Stimulated activated CD4-positive, alpha-beta T cell treated with anti-CD3 and anti-CD28 coated beads, TNF-alpha, amount 100 ng/mL, for 24 hours (primary cell): ENCODE results near the gene ERCC2.
"Not testable (repeated sequence)": the region's sequence is repeated elsewhere in the genome, so short reads cannot be mapped to it uniquely, and the experiment has no call there.

Source experiments
- DNase-seq, 3 experiments: peaks; one replicate each; pipeline ENCODE4 v3.0.0-alpha.2; 2020; ENCODE audit warnings: low read depth in 3 of 3

ERCC2 gene

GRCh38 chr19:45354241-45354842, 16.0 kb downstream of the ERCC2 start:
- no peak for DNase-seq

GRCh38 chr19:45352914-45353796, 17.2 kb downstream of the ERCC2 start:
- DNase-seq, result no peak

- DNase-seq, result no peak
Observed at GRCh38 chr19:45352471-45352870, 17.9 kb downstream of the ERCC2 start.

- DNase-seq, result no peak
Observed at GRCh38 chr19:45352062-45352461, 18.3 kb downstream of the ERCC2 start.

GRCh38 chr19:45351401-45351952, 18.9 kb downstream of the ERCC2 start:
- DNase-seq, result no peak

GRCh38 chr19:45350477-45351058, 19.8 kb downstream of the ERCC2 start:
- no peak for DNase-seq

- DNase-seq, result no peak
Observed at GRCh38 chr19:45349430-45349941, 20.9 kb downstream of the ERCC2 start.

- DNase-seq, result no peak
Observed at GRCh38 chr19:45349126-45349415, 21.3 kb downstream of the ERCC2 start.

GRCh38 chr19:45348367-45349125, 21.8 kb downstream of the ERCC2 start:
- DNase-seq, result no peak

GRCh38 chr19:45347570-45348366, 22.6 kb downstream of the ERCC2 start:
- DNase-seq, result no peak

GRCh38 chr19:45346449-45346848, 23.9 kb downstream of the ERCC2 start:
- DNase-seq, result no peak

- DNase-seq, result no peak
Observed at GRCh38 chr19:45345506-45345860, 24.9 kb downstream of the ERCC2 start.

- no peak for DNase-seq
Observed at GRCh38 chr19:45344621-45345505, 25.5 kb downstream of the ERCC2 start.

- DNase-seq, result no peak
Observed at GRCh38 chr19:45342911-45343310, 27.5 kb downstream of the ERCC2 start.

- no peak for DNase-seq
Observed at GRCh38 chr19:45340899-45341453, 29.4 kb downstream of the ERCC2 start.

GRCh38 chr19:45340232-45340898, 30.0 kb downstream of the ERCC2 start, which contains the start of gene KLC3:
Gene KLC3, plus strand, starts transcription at chr19:45340750. Its CDS starts 4,792 bp downstream, at chr19:45345542.
- DNase-seq, result peak in 1 of 3 experiments; percentile 27

GRCh38 chr19:45339629-45340028, 30.7 kb downstream of the ERCC2 start:
- no peak for DNase-seq

- DNase-seq, result no peak
Observed at GRCh38 chr19:45336696-45337251, 33.6 kb downstream of the ERCC2 start.

- not testable (repeated sequence) for DNase-seq
Observed at GRCh38 chr19:45334881-45335280, 35.5 kb downstream of the ERCC2 start.
